SK-N-SH (cell line): ENCODE data around the gene COG2. TPM values are rescaled to one million over a fixed set of nuclear protein-coding genes. Genes with fewer than 3 reads are reported as not detected.

Source experiments
- CTCF ChIA-PET: fragments of 300-600, 350-600 bp; formaldehyde crosslinking; extraction: SDS; loops from one replicate; lab custom pipeline; 2021; lab: Yijun Ruan, JAX
- POLR2A ChIA-PET: fragments of 350-600 bp; sonication (Branson Sonifier 250); formaldehyde crosslinking; extraction: SDS; loops from one replicate; lab custom pipeline; 2020; ENCODE audit warnings: antibody characterized with exemption, inconsistent platforms; lab: Yijun Ruan, JAX
- DNase-seq: peaks from one replicate; pipeline ENCODE4 v3.0.0; 2012
- H2AFZ ChIP-seq: fragments of 200-600 bp; sonication (generic); 2 replicates; pipeline ENCODE4 v1.8.1; 2016; ENCODE audit warnings: antibody characterized with exemption, mild to moderate bottlenecking, low read depth
- H3F3A ChIP-seq: fragments of 200-600 bp; sonication (generic); replicated peaks from 2 replicates; pipeline ENCODE3; 2016; ENCODE audit warnings: antibody characterized with exemption, mild to moderate bottlenecking; ENCODE audit not compliant: insufficient read depth
- H3K27ac ChIP-seq, 2 experiments: fragments of 200-500 bp in 1 of 2; fragments of 200-600 bp in 1 of 2; sonication (Bioruptor generic) in 1 of 2; sonication (generic), shearing (Covaris generic) in 1 of 2; 2 replicates each; pipeline versions ENCODE4 v1.5.1 to v1.6.1; 2014 to 2016; ENCODE audit warnings: low read depth in 2 of 2, inconsistent platforms in 1 of 2, low read length in 1 of 2, mild to moderate bottlenecking in 1 of 2, mixed read lengths in 1 of 2
- H3K27me3 ChIP-seq: fragments of 200-600 bp; sonication (generic), shearing (Covaris generic); 2 replicates; pipeline ENCODE4 v1.6.1; 2016; ENCODE audit warnings: mixed run types; ENCODE audit not compliant: insufficient read depth
- H3K36me3 ChIP-seq, 2 experiments: fragments of 200-500 bp in 1 of 2; fragments of 200-600 bp in 1 of 2; sonication (Bioruptor generic) in 1 of 2; sonication (generic) in 1 of 2; replicated peaks in 1 of 2; 2 replicates each; pipeline versions ENCODE3 to v1.5.1; 2014 to 2016; ENCODE audit warnings: low read length in 1 of 2, mild to moderate bottlenecking in 1 of 2; ENCODE audit not compliant: insufficient read depth in 2 of 2, control insufficient read depth in 1 of 2
- H3K4me1 ChIP-seq, 2 experiments: fragments of 200-500 bp in 1 of 2; fragments of 200-600 bp in 1 of 2; sonication (Bioruptor generic) in 1 of 2; sonication (generic), shearing (Covaris generic) in 1 of 2; 2 replicates each; pipeline versions ENCODE4 v1.5.1 to v1.6.1; 2014 to 2016; ENCODE audit warnings: low read depth in 1 of 2, low read length in 1 of 2, mixed run types in 1 of 2; ENCODE audit not compliant: insufficient read depth in 2 of 2, control insufficient read depth in 1 of 2
- H3K4me2 ChIP-seq: fragments of 200-600 bp; sonication (generic), shearing (Covaris generic); 2 replicates; pipeline ENCODE4 v1.6.1; 2017; ENCODE audit warnings: mixed run types
- H3K4me3 ChIP-seq, 2 experiments: fragments of 200-500 bp in 1 of 2; fragments of 200-600 bp in 1 of 2; sonication (Bioruptor generic) in 1 of 2; sonication (generic), shearing (Covaris generic) in 1 of 2; 2 replicates each; pipeline versions ENCODE4 v1.5.1 to v1.8.1; 2014 to 2016; ENCODE audit warnings: low read depth in 2 of 2, inconsistent platforms in 1 of 2, low read length in 1 of 2, mild to moderate bottlenecking in 1 of 2, mixed read lengths in 1 of 2, moderate library complexity in 1 of 2
- H3K79me2 ChIP-seq: fragments of 200-600 bp; sonication (generic); 2 replicates; pipeline ENCODE4 v1.8.1; 2017; ENCODE audit warnings: mild to moderate bottlenecking; ENCODE audit not compliant: insufficient read depth
- H3K9ac ChIP-seq: fragments of 200-600 bp; sonication (generic); 2 replicates; pipeline ENCODE4 v1.6.1; 2017; ENCODE audit warnings: mixed run types
- H3K9me2 ChIP-seq: fragments of 200-600 bp; sonication (generic); 2 replicates; pipeline ENCODE4 v1.6.1; 2017; ENCODE audit warnings: mixed run types
- H3K9me3 ChIP-seq: fragments of 200-600 bp; sonication (generic); 2 replicates; pipeline ENCODE4 v1.6.1; 2017; ENCODE audit warnings: mixed run types, mild to moderate bottlenecking, moderate library complexity
- H4K20me1 ChIP-seq: fragments of 200-600 bp; sonication (generic); 2 replicates; pipeline ENCODE4 v1.6.1; 2017; ENCODE audit warnings: mild to moderate bottlenecking, mixed run types; ENCODE audit not compliant: insufficient read depth
- CHD2 ChIP-seq: fragments of 150-350 bp; IDR thresholded peaks from 2 replicates; pipeline ENCODE4 v1.6.1; 2018; ENCODE audit warnings: low read length; ENCODE audit not compliant: partially characterized antibody
- ELF1 ChIP-seq: IDR thresholded peaks from 2 replicates; pipeline ENCODE4 v1.4.0; 2012
- EP300 ChIP-seq, 2 experiments: IDR thresholded peaks; 2 replicates each; pipeline versions ENCODE4 v1.4.0 to v1.6.1; 2012; ENCODE audit warnings: borderline replicate concordance in 1 of 2, low read depth in 1 of 2, low read length in 1 of 2
- EZH2phosphoT487 ChIP-seq: fragments of 200-600 bp; sonication (generic); IDR thresholded peaks from 2 replicates; pipeline ENCODE4 v1.6.1; 2017; ENCODE audit warnings: low read depth, mixed run types, mild to moderate bottlenecking, antibody characterized with exemption, moderate library complexity, borderline replicate concordance
- FOSL2 ChIP-seq: IDR thresholded peaks from 2 replicates; pipeline ENCODE4 v1.4.0; 2012; ENCODE audit warnings: low read depth, mild to moderate bottlenecking, moderate library complexity, borderline replicate concordance
- FOXJ3 ChIP-seq: sonication (generic); formaldehyde crosslinking; IDR thresholded peaks from 2 replicates; pipeline ENCODE4 v1.5.1; 2020; ENCODE audit warnings: mild to moderate bottlenecking, missing genetic modification reagents
- GATA2 ChIP-seq: sonication (generic); formaldehyde crosslinking; IDR thresholded peaks from 2 replicates; pipeline ENCODE4 v1.5.0; 2020; ENCODE audit warnings: mild to moderate bottlenecking, missing genetic modification reagents
- JUND ChIP-seq: IDR thresholded peaks from 2 replicates; pipeline ENCODE4 v1.4.0; 2012
- MXI1 ChIP-seq: IDR thresholded peaks from 2 replicates; pipeline ENCODE4 v1.6.1; 2012; ENCODE audit warnings: mild to moderate bottlenecking, low read depth, low read length, improper control_type of control experiment
- NFIC ChIP-seq: IDR thresholded peaks from 2 replicates; pipeline ENCODE4 v1.4.0; 2012; ENCODE audit warnings: borderline replicate concordance
- PBX3 ChIP-seq: IDR thresholded peaks from 2 replicates; pipeline ENCODE4; 2012
- POLR2AphosphoS5 ChIP-seq: IDR thresholded peaks from 2 replicates; pipeline ENCODE4 v1.6.1; 2012; ENCODE audit warnings: low read depth, low read length
- RAD21 ChIP-seq: IDR thresholded peaks from 2 replicates; pipeline ENCODE4 v1.6.1; 2012; ENCODE audit warnings: mild to moderate bottlenecking, low read length
- RFX5 ChIP-seq: IDR thresholded peaks from 2 replicates; pipeline ENCODE4 v1.6.1; 2012; ENCODE audit warnings: mild to moderate bottlenecking, improper control_type of control experiment, low read length
- SIN3A ChIP-seq: IDR thresholded peaks from 2 replicates; pipeline ENCODE4 v1.6.1; 2012; ENCODE audit warnings: low read depth, mild to moderate bottlenecking, low read length, moderate library complexity, borderline replicate concordance
- TAF1 ChIP-seq: IDR thresholded peaks from 2 replicates; pipeline ENCODE4 v1.6.1; 2012; ENCODE audit warnings: low read depth, mild to moderate bottlenecking, low read length, moderate library complexity, borderline replicate concordance
- TCF12 ChIP-seq: IDR thresholded peaks from 2 replicates; pipeline ENCODE4 v1.4.0; 2012
- YY1 ChIP-seq: IDR thresholded peaks from 2 replicates; pipeline ENCODE4 v1.4.0; 2012; ENCODE audit warnings: low read depth, mild to moderate bottlenecking
- WGBS: methylation state at CpG from one replicate; pipeline ENCODE4 v1.1.6; 2017; ENCODE audit warnings: low lambda C conversion rate; 5-methylcytosine and 5-hydroxymethylcytosine counted together
- polyA plus RNA-seq, 3 experiments: library from polyadenylated mRNA; depleted of rRNA; stranded (reverse); fragments of >200 nt; gene quantifications; 2 replicates each; pipeline ENCODE4 v1.2.3, GENCODE V29; 2012
- TF ChIP-seq, protein P1 (sequence below): fragments of 150-350 bp; IDR thresholded peaks from 2 replicates; pipeline ENCODE4 v1.6.1; 2016; ENCODE audit warnings: mild to moderate bottlenecking, low read depth, low read length
- TF ChIP-seq, protein P2 (sequence below): IDR thresholded peaks from 2 replicates; pipeline ENCODE4 v1.4.0; 2012; ENCODE audit warnings: low read depth, borderline replicate concordance

Gene COG2
- polyA plus RNA-seq, 1 of the 3 experiments (the other 2 are of a cell fraction) = 11.0 TPM

GRCh38 chr1:230705289-230706019, 63.2 kb downstream of the COG2 start (continued):
- no peak for TF ChIP-seq RAD21

- no peaks in the 10 kb centered on the region for H3K9me3 ChIP-seq
- DNase-seq = no peak
- TF ChIP-seq FOXJ3 (CRISPR knock-in tag) = no peak
- TF ChIP-seq TCF12 = no peak
- no peak for TF ChIP-seq CHD2
- TF ChIP-seq ELF1 = no peak
- no peak for TF ChIP-seq EZH2phosphoT487
- TF ChIP-seq GATA2 (CRISPR knock-in tag) = no peak
- TF ChIP-seq PBX3 = no peak
- TF ChIP-seq SIN3A = no peak
- no peak for TF ChIP-seq POLR2AphosphoS5
- TF ChIP-seq FOSL2 = no peak
- TF ChIP-seq RFX5 = no peak
- H3K27ac ChIP-seq = no peak overlapping the region
- no peaks in the 10 kb centered on the region for H3K4me1 ChIP-seq
- H2AFZ ChIP-seq = no peak overlapping the region
- H3K36me3 ChIP-seq = no peaks in the 10 kb centered on the region
- H3K4me2 ChIP-seq = no peak overlapping the region
- no peak overlapping the region for H3K9ac ChIP-seq
- H3K27me3 ChIP-seq = no peaks in the 10 kb centered on the region
- H3F3A ChIP-seq = no peaks in the 10 kb centered on the region
- 48% methylated on average over 7 of the region's 9 CpGs for WGBS
- no peak overlapping the region for H3K4me3 ChIP-seq
- POLR2A ChIA-PET = no interaction called here
- H3K9me2 ChIP-seq = no peaks in the 10 kb centered on the region
- H4K20me1 ChIP-seq = no peaks in the 10 kb centered on the region
- no peaks in the 10 kb centered on the region for H3K79me2 ChIP-seq
- CTCF ChIA-PET = no interaction called here
Measured at GRCh38 chr1:230706020-230706699, 63.9 kb downstream of the COG2 start.

DNA sequence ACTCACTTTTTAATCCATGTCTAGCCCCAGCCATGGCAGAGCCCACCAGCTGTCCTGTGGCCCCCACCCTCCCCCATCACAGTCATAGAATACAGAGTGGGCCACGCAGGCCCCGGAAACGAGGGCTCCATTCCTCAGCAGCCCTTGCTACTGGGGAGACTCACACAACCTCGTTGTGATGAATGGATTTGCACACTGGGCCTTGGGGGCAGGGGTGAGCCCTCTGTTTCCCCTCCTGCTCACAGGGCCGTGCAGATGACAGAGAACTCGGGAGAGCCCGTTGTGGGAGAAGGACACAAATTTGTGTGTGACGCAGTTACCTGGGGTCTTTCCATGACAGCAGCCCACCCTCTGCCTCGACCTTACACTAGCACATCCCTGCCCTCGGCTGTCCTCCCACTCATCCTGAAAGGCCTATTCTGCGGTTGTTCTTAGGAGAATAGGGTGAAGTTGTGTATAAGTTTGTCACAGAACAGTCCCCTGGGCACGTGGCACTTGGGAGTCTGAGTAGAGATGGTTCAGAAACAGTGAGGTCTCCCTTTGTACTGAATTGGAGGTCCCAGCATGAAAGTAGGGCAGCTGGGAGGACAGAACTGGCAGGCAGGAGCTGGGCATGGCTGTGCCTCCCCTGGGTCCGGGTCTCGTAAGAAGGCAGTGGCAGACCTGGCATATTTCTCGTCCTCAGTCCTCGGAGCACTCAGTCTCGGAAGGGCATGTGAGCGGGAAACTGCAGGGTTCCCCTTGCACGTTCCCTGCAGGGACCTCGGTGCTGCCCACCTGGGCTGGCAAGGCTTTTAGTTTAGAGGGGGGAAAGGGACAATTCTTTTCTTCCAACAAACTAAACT, 64.8 kb downstream of the COG2 start:
- 46% methylated on average over 12 of the region's 20 CpGs for whole genome bisulfite sequencing
- H3K9ac ChIP-seq = no peak overlapping the region
- no peak overlapping the region for H3K4me3 ChIP-seq
- no peaks in the 10 kb centered on the region for H3K79me2 ChIP-seq
- ChIA-PET POLR2A (no interaction called here), CTCF (no interaction called here)
- H3K27me3 ChIP-seq = no peaks in the 10 kb centered on the region
- no peak overlapping the region for H2AFZ ChIP-seq
- no peak for DNase-seq
- no peak overlapping the region for H3K4me2 ChIP-seq
- H3K4me1 ChIP-seq = no peaks in the 10 kb centered on the region
- no peaks in the 10 kb centered on the region for H3F3A ChIP-seq
- H3K9me3 ChIP-seq = no peaks in the 10 kb centered on the region
- H3K36me3 ChIP-seq = no peaks in the 10 kb centered on the region
- no peaks in the 10 kb centered on the region for H3K9me2 ChIP-seq
- H3K27ac ChIP-seq = no peak overlapping the region
- H4K20me1 ChIP-seq = no peaks in the 10 kb centered on the region
- TF ChIP-seq YY1 (no peak), NFIC (no peak), EP300 (IDR thresholded peaks at IDR 0.05; ENCODE audit: borderline replicate concordance in 1 of 2, low read depth in 1 of 2, low read length in 1 of 2) (no peak), JUND (no peak), TAF1 (no peak), PBX3 (no peak), MXI1 (no peak), TCF12 (no peak), EZH2phosphoT487 (no peak), POLR2AphosphoS5 (no peak), ELF1 (no peak)
- TF ChIP-seq, protein P1, sequence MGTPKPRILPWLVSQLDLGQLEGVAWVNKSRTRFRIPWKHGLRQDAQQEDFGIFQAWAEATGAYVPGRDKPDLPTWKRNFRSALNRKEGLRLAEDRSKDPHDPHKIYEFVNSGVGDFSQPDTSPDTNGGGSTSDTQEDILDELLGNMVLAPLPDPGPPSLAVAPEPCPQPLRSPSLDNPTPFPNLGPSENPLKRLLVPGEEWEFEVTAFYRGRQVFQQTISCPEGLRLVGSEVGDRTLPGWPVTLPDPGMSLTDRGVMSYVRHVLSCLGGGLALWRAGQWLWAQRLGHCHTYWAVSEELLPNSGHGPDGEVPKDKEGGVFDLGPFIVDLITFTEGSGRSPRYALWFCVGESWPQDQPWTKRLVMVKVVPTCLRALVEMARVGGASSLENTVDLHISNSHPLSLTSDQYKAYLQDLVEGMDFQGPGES = no peak
- TF ChIP-seq, protein P2, sequence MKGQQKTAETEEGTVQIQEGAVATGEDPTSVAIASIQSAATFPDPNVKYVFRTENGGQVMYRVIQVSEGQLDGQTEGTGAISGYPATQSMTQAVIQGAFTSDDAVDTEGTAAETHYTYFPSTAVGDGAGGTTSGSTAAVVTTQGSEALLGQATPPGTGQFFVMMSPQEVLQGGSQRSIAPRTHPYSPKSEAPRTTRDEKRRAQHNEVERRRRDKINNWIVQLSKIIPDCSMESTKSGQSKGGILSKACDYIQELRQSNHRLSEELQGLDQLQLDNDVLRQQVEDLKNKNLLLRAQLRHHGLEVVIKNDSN = no peak
